H7 (cell line): Measurements from ENCODE around the gene PCCA. TPM values are rescaled to one million over a fixed set of nuclear protein-coding genes. Genes with fewer than 3 reads are reported as not detected.
"Not testable (repeated sequence)": the region's sequence is repeated elsewhere in the genome, so short reads cannot be mapped to it uniquely, and the experiment has no call there.

Source experiments
- DNase-seq: peaks from one replicate; pipeline ENCODE4 v3.0.0; 2012
- H3K27me3 ChIP-seq: 2 replicates; pipeline ENCODE4 v1.6.0; 2011; ENCODE audit warnings: mild to moderate bottlenecking, low read length; ENCODE audit not compliant: control insufficient read depth, insufficient read depth
- H3K36me3 ChIP-seq: replicated peaks from 2 replicates; pipeline ENCODE4 v1.5.1; 2011; ENCODE audit warnings: low read length; ENCODE audit not compliant: control insufficient read depth, insufficient read depth
- H3K4me3 ChIP-seq: 2 replicates; pipeline ENCODE4 v1.5.1; 2011; ENCODE audit warnings: low read depth, mild to moderate bottlenecking, control low read depth, low read length, moderate library complexity; ENCODE audit not compliant: insufficient read depth
- total RNA-seq: library from RNA; depleted of rRNA; stranded (reverse); fragments of >200 nt; shearing (Covaris generic); gene quantifications from 2 replicates; pipeline ENCODE4 v1.2.3, GENCODE V29; 2014

Gene PCCA
- total RNA-seq, 1 experiment from 2014 or later, result 23.9 TPM

- not testable (repeated sequence) for H3K27me3 ChIP-seq, H3K4me3 ChIP-seq, DNase-seq, H3K36me3 ChIP-seq
Measured at GRCh38 chr13:100141461-100141961, 52.6 kb downstream of the PCCA start.

DNA sequence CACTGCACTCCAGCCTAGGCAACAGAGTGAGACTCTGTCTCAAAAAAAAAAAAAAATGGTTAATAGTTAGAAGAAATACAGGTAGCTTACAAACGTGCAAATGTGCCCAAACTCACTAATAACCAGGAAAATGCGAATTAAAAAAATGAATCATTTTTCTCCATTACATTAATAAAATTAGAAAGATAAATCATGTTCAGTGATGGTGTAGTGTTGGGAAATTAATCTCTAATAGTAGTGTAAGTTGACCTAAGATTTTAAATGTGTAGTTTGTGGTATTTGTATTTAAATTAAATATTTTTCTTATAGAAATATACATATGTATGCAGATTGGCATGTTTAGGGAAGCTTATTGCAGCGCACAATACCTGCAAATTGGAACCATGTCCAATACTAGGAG, 57.6 kb downstream of the PCCA start:
- H3K4me3 ChIP-seq, result no peak overlapping the region
- no peaks in the 10 kb centered on the region for H3K36me3 ChIP-seq
- H3K27me3 ChIP-seq, result no peaks in the 10 kb centered on the region
- DNase-seq, result no peak

DNA sequence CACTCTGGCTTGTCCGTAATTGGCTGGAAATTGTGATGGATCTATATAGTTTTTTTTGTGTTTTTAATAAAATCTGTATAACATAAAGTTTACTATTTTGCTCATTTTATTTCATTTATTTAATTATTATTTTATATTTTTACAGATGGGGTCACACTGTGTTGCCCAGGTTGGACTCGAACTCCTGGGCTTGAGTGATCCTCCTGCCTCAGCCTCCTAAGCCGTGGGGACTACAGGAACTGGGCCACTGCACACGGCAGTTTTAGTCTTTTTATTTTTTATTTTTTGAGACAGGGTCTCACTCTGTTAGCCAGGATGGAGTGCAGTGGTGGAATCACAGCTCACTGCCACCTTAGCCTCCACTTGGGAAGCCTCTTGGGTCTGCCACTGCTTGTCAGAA, 58.9 kb downstream of the PCCA start:
- H3K36me3 ChIP-seq, result no peaks in the 10 kb centered on the region
- no peak for DNase-seq
- H3K4me3 ChIP-seq, result no peak overlapping the region
- no peaks in the 10 kb centered on the region for H3K27me3 ChIP-seq

- H3K4me3 ChIP-seq, result no peak overlapping the region
- no peaks in the 10 kb centered on the region for H3K27me3 ChIP-seq
- no peaks in the 10 kb centered on the region for H3K36me3 ChIP-seq
- DNase-seq, result peak; percentile 38
Measured at GRCh38 chr13:100148422-100148821, 59.5 kb downstream of the PCCA start.

DNA sequence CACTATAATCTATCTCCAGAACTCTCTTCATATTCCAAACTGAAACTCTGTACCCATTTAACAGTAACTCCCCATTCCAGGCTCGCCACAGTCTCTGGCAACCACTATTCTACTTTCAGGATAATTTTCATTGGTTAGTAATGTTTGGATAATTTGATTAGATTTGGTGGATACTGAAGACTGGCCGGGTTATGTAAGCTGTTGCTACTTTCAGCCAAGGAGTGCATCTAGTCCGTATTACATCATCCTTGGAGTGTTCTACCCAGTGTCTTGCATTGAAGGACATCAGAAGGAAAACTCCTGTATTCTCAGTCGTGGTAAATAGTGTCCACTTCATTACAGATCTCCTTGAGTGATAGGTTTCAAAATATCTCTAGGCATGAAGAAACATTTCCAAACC, 60.5 kb downstream of the PCCA start:
- Histone ChIP-seq H3K27me3 (no peaks in the 10 kb centered on the region), H3K36me3 (no peaks in the 10 kb centered on the region), H3K4me3 (no peak overlapping the region)
- no peak for DNase-seq

DNA sequence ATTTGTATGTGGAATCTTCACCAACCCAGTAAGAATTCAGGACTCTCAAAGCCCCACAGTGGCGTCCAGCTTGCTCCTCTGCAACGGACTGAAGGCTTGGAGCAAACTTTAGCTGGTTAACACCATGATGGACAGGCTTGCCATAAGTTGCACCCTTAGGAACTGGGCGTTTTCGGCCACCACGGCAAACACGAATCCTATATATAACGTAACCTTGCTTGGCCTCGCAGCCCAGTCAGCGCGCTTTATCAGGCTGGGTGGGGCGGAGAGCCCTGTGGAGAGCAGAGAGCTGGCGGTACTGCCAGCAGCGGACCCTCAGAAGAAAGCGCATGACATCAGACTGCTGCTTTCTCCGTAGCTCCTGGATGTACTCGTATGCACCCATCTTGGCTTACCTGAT, 61.8 kb downstream of the PCCA start:
- H3K27me3 ChIP-seq, H3K36me3 ChIP-seq, DNase-seq, H3K4me3 ChIP-seq: not testable (repeated sequence)

GRCh38 chr13:100154842-100155416, 66.0 kb downstream of the PCCA start:
- no peaks in the 10 kb centered on the region for H3K36me3 ChIP-seq
- peak; percentile 45 for DNase-seq
- no peaks in the 10 kb centered on the region for H3K27me3 ChIP-seq
- H3K4me3 ChIP-seq, result no peak overlapping the region

DNA sequence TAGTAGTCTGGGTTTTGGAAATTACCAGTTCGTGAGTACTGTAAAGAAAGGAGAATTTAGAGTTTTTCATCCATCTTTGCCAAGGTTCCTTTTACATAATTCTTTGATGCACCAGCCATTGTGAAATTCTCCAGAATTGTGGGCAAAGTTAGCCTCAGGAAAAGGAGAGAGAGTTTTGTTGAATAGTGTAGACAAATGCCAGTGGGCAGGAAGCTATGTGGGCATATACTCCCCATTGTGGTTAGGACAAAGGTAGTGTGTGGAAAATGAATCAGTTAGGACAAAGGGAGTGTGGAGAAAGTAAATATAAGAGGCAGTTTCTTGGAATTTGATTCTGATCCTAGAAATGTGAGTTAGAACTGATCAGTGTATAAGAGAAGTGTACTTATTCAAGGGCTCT, 67.9 kb downstream of the PCCA start:
- DNase-seq, result no peak
- H3K36me3 ChIP-seq, result no peaks in the 10 kb centered on the region
- H3K4me3 ChIP-seq, result no peak overlapping the region
- H3K27me3 ChIP-seq, result no peaks in the 10 kb centered on the region

DNA sequence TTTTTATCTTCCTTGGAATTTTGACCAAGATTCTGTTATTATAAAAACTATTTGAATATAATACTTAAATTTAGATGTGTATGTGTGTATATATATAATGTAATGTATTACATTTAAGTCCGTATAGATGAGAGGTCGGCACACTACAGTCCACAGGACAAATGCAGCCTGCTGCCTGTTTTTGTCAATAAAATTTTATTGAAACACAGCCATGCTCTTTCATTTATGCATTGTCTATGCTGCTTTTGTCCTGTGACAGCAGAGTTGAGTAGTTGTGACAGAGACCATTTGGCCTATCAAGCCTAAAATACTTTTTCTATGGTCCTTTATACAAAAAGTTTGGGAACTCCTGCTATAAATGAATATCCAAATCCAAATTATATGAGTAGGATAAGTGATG, 69.7 kb downstream of the PCCA start:
- no peak for DNase-seq
- H3K4me3 ChIP-seq, result no peak overlapping the region
- H3K27me3 ChIP-seq, result no peaks in the 10 kb centered on the region
- H3K36me3 ChIP-seq, result no peaks in the 10 kb centered on the region

- no peak for DNase-seq
- Histone ChIP-seq H3K4me3 (no peak overlapping the region), H3K36me3 (no peaks in the 10 kb centered on the region), H3K27me3 (no peaks in the 10 kb centered on the region)
Measured at GRCh38 chr13:100159584-100159983, 70.7 kb downstream of the PCCA start.

DNA sequence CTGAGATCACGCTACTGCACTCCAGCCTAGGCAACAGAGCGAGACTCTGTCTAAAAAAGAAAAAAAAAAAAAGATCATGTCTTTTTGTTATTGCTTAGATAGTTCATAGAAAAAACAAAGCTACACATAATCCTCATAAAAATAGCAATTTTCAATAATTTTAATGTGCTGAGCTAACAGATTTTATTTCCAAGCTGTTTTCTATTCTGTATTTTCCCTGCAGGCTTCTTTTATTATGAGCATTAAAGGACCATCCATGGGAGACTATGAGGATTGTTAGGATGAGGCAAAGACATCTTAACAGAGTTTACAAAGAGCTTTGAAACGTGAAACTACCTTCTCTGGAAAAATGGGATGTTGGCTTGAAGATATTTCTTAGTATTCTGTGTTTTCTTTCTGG, 71.6 kb downstream of the PCCA start:
- H3K36me3 ChIP-seq, result no peaks in the 10 kb centered on the region
- H3K4me3 ChIP-seq, result no peak overlapping the region
- no peaks in the 10 kb centered on the region for H3K27me3 ChIP-seq
- no peak for DNase-seq

DNA sequence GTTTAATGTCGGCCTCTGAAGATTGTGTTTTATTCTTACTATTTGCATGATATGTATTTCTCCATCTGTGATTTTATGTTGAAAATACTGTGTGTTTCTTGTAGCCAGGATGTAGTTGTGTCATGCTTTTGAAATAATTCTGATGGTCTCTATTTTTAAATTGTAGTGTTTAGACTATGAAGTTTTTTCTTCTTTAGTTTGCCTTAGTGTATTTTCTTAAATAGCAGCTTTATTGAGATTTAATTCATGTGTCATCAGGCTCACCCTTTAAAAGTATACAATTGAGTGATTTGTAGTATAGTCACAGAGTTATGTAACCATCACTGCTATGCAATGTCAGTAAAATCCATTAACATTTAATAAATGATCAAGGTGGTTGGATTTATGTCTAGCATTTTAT, 74.5 kb downstream of the PCCA start:
- H3K36me3 ChIP-seq, result no peaks in the 10 kb centered on the region
- no peaks in the 10 kb centered on the region for H3K27me3 ChIP-seq
- DNase-seq, result no peak
- no peak overlapping the region for H3K4me3 ChIP-seq

DNA sequence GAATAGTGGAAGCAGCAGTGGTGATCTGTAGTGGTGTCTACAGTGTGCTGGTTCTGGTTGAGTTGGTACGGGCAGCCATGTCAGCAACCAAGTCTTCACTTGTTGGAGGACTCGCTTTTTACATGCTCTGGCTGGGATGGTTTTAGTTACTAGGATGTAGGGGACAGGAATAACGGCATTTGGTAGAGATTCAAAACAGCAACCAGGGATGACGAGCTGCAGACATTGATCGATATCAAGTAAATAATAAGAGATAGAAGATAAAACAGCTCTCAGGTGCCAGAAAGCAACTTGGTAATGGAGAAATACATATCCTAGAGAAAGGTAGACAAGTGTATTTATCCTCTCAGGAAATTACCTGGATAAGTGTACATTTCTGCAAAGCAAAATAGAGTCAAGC, 84.3 kb downstream of the PCCA start:
- H3K27me3 ChIP-seq, result no peaks in the 10 kb centered on the region
- no peaks in the 10 kb centered on the region for H3K36me3 ChIP-seq
- no peak for DNase-seq
- H3K4me3 ChIP-seq, result no peak overlapping the region

DNA sequence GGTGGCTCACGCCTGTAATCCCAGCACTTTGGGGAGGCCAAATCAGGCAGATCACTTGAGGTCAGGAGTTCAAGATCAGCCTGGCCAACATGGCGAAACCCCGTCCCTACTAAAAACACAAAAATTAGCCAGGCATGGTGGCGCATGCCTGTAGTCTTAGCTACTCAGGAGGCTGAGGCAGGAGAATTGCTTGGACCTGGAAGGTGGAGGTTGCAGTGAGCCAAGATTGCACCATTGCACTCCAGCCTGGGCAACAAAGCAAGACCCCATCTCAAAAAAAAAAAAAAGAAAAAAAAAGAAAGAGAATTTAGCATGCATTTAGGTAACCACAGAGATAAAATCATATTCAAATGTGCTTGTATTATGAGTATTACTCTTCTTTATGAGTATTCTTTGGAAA, 85.6 kb downstream of the PCCA start:
- not testable (repeated sequence) for H3K4me3 ChIP-seq, DNase-seq, H3K36me3 ChIP-seq, H3K27me3 ChIP-seq

DNA sequence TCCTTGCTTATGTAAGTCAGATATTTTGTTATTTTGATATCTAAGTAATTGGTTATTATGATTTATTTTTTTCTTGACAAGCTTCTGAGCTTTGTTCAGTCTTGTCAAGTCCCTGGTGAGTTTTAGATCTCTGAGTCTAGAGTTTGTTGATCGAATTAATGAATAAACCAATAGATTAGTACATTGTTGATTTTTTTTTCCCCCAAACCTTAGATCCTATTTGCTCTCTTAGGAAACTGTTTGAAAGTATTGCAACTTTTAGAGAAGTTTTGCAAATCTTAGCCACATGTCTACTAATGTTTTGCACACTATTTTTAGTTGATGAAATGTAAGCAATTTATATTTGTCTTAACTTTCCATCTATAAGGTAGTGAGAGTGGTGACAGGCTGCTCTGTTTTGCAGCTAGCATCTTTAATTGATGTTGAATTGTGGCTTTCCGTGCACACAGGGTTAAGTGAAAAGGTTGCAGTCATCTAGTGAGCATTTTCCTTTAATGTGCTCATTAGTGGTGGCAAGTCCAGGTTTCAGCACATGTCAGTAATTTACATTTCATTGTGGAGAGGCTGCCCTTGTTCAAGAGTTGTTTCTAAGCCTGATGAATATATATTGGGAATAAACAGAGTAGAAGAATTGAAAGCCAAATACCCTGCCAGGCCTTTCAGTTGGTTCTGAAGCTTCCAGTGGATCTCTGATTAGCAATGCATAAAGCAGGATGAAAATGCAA, 86.3 kb downstream of the PCCA start:
- no peaks in the 10 kb centered on the region for H3K36me3 ChIP-seq
- no peaks in the 10 kb centered on the region for H3K27me3 ChIP-seq
- no peak overlapping the region for H3K4me3 ChIP-seq
- DNase-seq, result peak; percentile 13
